Progenitor cell of endocrine pancreas (in vitro differentiated cells): ENCODE data around the gene FBXW11. TPM values are rescaled to one million over a fixed set of nuclear protein-coding genes. Genes with fewer than 3 reads are reported as not detected.

Experiments
- DNase-seq: peaks from one replicate; pipeline ENCODE4 v3.0.0; 2021; ENCODE audit warnings: low spot score; ENCODE audit not compliant: unreplicated experiment
- H3K27ac Mint-ChIP-seq: 2 replicates; pipeline ENCODE4 v1.8.0; 2021; ENCODE audit warnings: mild to moderate bottlenecking, moderate library complexity, mixed read lengths
- H3K27me3 Mint-ChIP-seq: 2 replicates; pipeline ENCODE4 v1.8.0; 2021; ENCODE audit warnings: mixed read lengths
- H3K36me3 Mint-ChIP-seq: 2 replicates; pipeline ENCODE4 v1.8.0; 2022; ENCODE audit warnings: mixed read lengths; ENCODE audit not compliant: insufficient read depth
- H3K4me1 Mint-ChIP-seq: 2 replicates; pipeline ENCODE4 v1.8.0; 2021; ENCODE audit warnings: low read depth, mixed read lengths
- H3K4me3 Mint-ChIP-seq: 2 replicates; pipeline ENCODE4 v1.8.0; 2021; ENCODE audit warnings: low read depth, mild to moderate bottlenecking, moderate library complexity, mixed read lengths
- H3K9me3 Mint-ChIP-seq: 2 replicates; pipeline ENCODE4 v1.8.0; 2021; ENCODE audit warnings: low read depth, mixed read lengths
- total RNA-seq: library from RNA; stranded (reverse); gene quantifications from 2 replicates; pipeline ENCODE4 v1.2.1, GENCODE V29; 2021
- TF ChIP-seq, protein P1 (sequence below): fragments of 200-600 bp; sonication (generic); IDR thresholded peaks from one replicate; pipeline ENCODE4 v1.5.0; 2021; ENCODE audit warnings: antibody characterized with exemption, mild to moderate bottlenecking; ENCODE audit not compliant: unreplicated experiment

The FBXW11 gene
- total RNA-seq, 1 donor from 2014 or later = 63.5 TPM

DNA sequence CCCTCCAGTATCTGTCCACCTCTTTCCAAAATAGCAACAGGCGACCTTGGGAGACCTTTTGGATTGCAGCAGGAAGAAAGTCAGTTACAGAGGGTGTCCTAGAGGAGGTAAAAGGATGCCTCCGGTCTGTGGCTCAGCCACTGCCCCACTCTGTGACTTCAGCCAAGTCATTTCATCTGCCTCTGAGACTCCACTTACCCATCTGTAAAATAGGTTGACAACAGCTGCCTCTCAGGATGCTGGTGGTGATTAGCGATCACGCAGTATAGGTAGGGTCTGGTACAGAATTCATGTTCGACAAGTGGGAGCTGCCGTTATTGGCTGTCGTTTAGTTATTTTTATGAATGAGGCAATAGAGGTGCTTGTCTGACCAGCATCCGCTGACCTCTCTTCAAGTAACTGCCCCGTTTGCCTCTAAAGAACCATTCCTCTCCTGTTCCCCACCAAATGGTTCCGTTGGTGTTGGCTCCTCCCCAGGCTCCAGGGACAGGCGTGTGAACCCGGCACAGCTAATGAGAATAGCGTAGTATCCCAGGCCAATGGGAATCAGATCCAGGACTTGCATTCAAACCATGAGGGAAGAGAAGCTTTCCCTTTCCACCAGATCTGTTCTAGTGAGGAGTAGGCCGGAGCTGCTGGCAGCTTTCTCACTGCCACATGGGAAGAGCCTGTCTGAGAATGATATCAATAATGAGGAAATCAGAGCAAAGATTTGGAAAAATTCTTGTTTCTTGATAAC is 156.7 kb downstream of the FBXW11 start:
- H3K27ac Mint-ChIP-seq = no peak overlapping the region
- TF ChIP-seq, protein P1, sequence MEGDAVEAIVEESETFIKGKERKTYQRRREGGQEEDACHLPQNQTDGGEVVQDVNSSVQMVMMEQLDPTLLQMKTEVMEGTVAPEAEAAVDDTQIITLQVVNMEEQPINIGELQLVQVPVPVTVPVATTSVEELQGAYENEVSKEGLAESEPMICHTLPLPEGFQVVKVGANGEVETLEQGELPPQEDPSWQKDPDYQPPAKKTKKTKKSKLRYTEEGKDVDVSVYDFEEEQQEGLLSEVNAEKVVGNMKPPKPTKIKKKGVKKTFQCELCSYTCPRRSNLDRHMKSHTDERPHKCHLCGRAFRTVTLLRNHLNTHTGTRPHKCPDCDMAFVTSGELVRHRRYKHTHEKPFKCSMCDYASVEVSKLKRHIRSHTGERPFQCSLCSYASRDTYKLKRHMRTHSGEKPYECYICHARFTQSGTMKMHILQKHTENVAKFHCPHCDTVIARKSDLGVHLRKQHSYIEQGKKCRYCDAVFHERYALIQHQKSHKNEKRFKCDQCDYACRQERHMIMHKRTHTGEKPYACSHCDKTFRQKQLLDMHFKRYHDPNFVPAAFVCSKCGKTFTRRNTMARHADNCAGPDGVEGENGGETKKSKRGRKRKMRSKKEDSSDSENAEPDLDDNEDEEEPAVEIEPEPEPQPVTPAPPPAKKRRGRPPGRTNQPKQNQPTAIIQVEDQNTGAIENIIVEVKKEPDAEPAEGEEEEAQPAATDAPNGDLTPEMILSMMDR = no peak
- no peaks in the 10 kb centered on the region for H3K27me3 Mint-ChIP-seq
- no peak for DNase-seq
- no peaks in the 10 kb centered on the region for H3K9me3 Mint-ChIP-seq
- H3K36me3 Mint-ChIP-seq = peaks cover 14% of the 10 kb centered on the region
- peaks cover 5% of the 10 kb centered on the region for H3K4me1 Mint-ChIP-seq
- H3K4me3 Mint-ChIP-seq = no peak overlapping the region

DNA sequence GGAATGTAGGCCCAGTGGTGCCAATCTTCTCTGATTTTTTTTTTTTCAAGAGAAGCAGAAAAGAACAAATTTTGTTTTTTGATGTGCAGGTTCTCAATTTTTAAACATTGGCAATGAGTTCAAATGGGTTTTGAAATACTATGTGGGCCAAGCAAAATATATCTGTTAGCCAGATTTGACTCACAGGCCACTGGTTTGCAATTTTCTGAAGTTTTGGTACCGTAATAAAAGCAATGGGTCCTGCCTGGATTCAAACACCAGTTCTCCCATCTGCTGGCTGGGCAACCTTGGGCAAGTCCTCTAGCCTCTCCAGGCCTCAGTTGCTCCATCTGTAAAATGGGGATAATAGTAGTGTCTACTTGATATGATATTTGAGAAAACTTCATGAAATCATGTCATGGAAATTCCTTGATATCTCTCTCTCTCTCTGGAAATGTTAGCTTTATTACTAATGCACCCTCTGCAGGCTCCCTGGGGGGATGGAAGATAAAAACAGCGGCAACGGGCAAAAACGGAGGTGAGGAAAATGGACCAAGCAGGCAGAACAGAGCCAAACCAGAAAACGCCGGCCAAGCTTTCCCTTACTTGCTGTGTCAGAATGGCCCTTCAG is 157.4 kb downstream of the FBXW11 start:
- Mint-ChIP-seq H3K36me3 (peaks cover 9% of the 10 kb centered on the region), H3K27me3 (no peaks in the 10 kb centered on the region), H3K27ac (peak overlapping the region; percentile 47), H3K4me1 (peaks cover 5% of the 10 kb centered on the region), H3K4me3 (no peak overlapping the region), H3K9me3 (no peaks in the 10 kb centered on the region)
- TF ChIP-seq, protein P1 = no peak
- no peak for DNase-seq

DNA sequence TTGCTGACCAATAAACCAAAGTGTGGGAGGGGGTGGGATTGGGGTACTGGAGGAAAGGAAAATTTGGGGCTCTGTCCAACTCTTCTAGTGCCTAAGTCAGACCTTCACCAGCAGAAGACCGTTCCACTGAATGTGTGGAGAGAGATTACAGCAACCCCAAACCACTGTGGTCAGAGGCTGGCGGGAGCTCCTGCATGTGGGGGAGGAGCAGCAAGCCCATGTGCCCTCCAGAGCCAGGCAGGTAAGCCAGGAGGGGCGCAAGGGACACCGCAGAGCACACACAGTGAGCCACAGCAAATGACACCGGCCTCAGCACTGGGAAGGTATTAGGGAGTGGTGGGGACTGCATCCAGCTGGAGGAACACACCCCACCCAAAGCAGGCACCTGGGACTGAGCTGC is 158.0 kb downstream of the FBXW11 start:
- H3K27me3 Mint-ChIP-seq = no peaks in the 10 kb centered on the region
- peaks cover 5% of the 10 kb centered on the region for H3K4me1 Mint-ChIP-seq
- H3K27ac Mint-ChIP-seq = no peak overlapping the region
- DNase-seq = no peak
- H3K9me3 Mint-ChIP-seq = no peaks in the 10 kb centered on the region
- no peak overlapping the region for H3K4me3 Mint-ChIP-seq
- TF ChIP-seq, protein P1 = no peak
- H3K36me3 Mint-ChIP-seq = peaks cover 9% of the 10 kb centered on the region

DNA sequence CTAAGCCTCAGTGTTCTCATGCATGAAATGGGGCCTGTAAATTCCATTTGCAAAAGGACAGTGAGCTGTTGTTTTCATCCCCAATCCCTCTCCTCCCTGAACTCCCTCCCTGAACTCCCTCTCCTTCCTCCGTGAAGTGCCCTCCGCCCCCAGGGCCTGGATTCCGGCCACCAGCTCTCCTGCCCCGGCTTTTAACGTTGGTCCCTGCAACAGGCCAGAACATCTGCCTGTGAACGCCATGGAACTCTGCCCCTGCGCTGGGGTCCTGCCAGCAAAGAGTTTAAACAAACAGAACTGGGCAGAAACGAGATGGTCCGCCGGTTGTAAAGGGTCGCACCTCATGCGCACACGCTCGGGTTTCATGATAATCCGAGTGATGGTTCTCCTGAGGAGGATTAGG is 158.4 kb downstream of the FBXW11 start:
- Mint-ChIP-seq H3K36me3 (peaks cover 9% of the 10 kb centered on the region), H3K27ac (no peak overlapping the region), H3K4me3 (no peak overlapping the region), H3K9me3 (no peaks in the 10 kb centered on the region), H3K27me3 (no peaks in the 10 kb centered on the region), H3K4me1 (peaks cover 5% of the 10 kb centered on the region)
- DNase-seq = no peak
- TF ChIP-seq, protein P1 = no peak

DNA sequence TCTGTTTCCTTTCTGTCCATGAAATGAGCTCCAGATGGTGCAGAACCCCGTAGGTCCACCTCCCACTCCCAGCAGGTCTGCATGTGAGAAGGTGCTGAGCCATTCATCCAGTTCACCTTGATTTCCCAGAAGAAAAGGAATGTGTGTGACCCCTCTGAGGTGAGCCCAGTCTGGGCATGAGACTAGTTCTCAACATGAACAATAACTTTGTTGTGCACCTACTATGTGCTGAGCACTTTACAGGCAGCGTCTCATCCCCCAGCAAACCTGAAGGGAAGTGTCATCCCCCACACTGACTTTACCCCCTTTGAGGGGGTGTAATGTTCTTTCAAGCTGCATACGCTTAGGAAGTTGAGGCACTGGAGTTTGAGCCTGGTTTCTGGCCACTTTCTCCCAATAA is 159.4 kb downstream of the FBXW11 start:
- peaks cover 10% of the 10 kb centered on the region for H3K36me3 Mint-ChIP-seq
- H3K9me3 Mint-ChIP-seq = no peaks in the 10 kb centered on the region
- no peaks in the 10 kb centered on the region for H3K27me3 Mint-ChIP-seq
- no peak for DNase-seq
- H3K4me3 Mint-ChIP-seq = no peak overlapping the region
- H3K27ac Mint-ChIP-seq = no peak overlapping the region
- TF ChIP-seq, protein P1 = no peak
- H3K4me1 Mint-ChIP-seq = peaks cover 5% of the 10 kb centered on the region
